ENCODE measurements around the gene KRT83.

The KRT83 gene

DNA sequence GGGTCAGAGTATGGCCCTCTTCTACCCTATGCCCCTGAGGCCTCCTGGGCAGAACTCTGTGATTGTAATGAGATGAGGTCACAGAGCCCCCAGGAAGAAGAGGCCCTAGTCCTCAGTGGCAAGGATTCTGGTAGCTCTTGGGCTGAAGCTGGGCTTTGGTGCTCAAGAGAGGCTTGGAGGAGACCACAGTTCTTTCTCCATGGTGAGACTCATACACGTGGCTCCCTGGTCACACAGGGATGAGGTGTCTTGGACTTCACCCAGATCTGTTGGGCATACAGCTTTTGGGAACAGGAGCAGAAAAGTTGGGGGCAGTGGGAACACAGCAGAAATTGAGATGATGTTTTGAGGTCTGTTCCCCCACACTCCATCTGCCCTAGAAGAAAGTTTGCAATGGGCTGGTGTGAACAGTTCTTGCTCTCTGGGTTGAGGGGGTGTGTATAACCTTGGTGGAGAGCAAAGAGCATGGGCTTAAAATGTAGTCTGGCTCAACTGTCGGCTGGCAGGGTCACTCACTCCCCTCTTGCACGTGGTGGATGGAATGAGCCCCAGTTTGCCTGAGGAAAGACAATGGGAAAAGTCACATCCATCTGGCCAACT, 46.6 kb downstream of the KRT83 start, which contains the start of gene KRT86:
Gene KRT86, plus strand, starts transcription at position 125 of the 600 bp plus-strand sequence. CDS start 27,272 bp downstream, outside the sequence.
- no peaks in the 10 kb centered on the region for H3K9me3 ChIP-seq (ENCODE audit: insufficient read depth, low read length)
- H3K4me3 ChIP-seq (ENCODE audit: insufficient read depth, low read length, poor library complexity, severe bottlenecking): no peak within 1 kb of the TSS
- H3K9me2 ChIP-seq (replicated peaks; ENCODE audit: insufficient read depth, low read length): no peaks in the 10 kb centered on the region
- no peaks in the 10 kb centered on the region for H3K36me3 ChIP-seq (ENCODE audit: low read length)
- no peak within 1 kb of the TSS for H3K9ac ChIP-seq (ENCODE audit: low read length)
- no peaks in the 10 kb centered on the region for H3K79me2 ChIP-seq (ENCODE audit: insufficient read depth, low read length)
- H4K20me1 ChIP-seq (ENCODE audit: low read depth, low read length): no peaks in the 10 kb centered on the region
- no peaks in the 10 kb centered on the region for H3K27me3 ChIP-seq (ENCODE audit: low read length)
- no peak within 1 kb of the TSS for H3K4me2 ChIP-seq (ENCODE audit: low read depth, low read length, poor library complexity, severe bottlenecking)
- H3F3A ChIP-seq (ENCODE audit: insufficient read depth): no peaks in the 10 kb centered on the region
- no peak within 1 kb of the TSS for H3K27ac ChIP-seq (ENCODE audit: low read depth, low read length)
- TF ChIP-seq, protein P1, sequence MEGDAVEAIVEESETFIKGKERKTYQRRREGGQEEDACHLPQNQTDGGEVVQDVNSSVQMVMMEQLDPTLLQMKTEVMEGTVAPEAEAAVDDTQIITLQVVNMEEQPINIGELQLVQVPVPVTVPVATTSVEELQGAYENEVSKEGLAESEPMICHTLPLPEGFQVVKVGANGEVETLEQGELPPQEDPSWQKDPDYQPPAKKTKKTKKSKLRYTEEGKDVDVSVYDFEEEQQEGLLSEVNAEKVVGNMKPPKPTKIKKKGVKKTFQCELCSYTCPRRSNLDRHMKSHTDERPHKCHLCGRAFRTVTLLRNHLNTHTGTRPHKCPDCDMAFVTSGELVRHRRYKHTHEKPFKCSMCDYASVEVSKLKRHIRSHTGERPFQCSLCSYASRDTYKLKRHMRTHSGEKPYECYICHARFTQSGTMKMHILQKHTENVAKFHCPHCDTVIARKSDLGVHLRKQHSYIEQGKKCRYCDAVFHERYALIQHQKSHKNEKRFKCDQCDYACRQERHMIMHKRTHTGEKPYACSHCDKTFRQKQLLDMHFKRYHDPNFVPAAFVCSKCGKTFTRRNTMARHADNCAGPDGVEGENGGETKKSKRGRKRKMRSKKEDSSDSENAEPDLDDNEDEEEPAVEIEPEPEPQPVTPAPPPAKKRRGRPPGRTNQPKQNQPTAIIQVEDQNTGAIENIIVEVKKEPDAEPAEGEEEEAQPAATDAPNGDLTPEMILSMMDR (IDR thresholded peaks at IDR 0.05; ENCODE audit: insufficient read depth, low read length, poor library complexity, severe bottlenecking): no peak
- TF ChIP-seq EZH2phosphoT487 (conservative IDR thresholded peaks at IDR 0.05; ENCODE audit: low read length): no peak
- no peak within 1 kb of the TSS for H2AFZ ChIP-seq (ENCODE audit: low read depth, low read length, severe bottlenecking)

DNA sequence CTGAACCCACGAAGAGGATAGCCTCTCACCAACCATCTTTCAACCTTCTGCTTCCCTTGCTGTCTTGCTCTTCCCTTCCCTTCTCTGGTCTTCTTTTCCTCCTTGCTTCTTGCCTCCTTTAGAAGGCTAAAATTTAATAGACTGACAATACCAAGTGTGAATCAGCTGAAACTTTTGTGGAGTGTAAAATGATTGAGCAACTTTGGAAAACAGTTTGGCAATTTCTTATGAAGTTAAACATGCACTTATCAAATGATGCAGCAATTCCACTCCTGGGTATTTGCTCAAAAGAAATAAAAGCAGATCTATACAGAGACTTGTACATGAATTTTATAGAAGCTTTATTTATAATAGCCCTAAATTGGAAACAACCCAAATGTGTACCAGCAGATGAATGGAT, 50.0 kb downstream of the KRT83 start:
- Histone ChIP-seq H3K4me2 (ENCODE audit: low read depth, low read length, poor library complexity, severe bottlenecking) (no peak overlapping the region), H2AFZ (ENCODE audit: low read depth, low read length, severe bottlenecking) (no peak overlapping the region), H3K79me2 (ENCODE audit: insufficient read depth, low read length) (no peaks in the 10 kb centered on the region), H3K27me3 (ENCODE audit: low read length) (no peaks in the 10 kb centered on the region), H3K9me2 (replicated peaks; ENCODE audit: insufficient read depth, low read length) (no peaks in the 10 kb centered on the region), H4K20me1 (ENCODE audit: low read depth, low read length) (no peaks in the 10 kb centered on the region), H3K27ac (ENCODE audit: low read depth, low read length) (no peak overlapping the region), H3K36me3 (ENCODE audit: low read length) (no peaks in the 10 kb centered on the region), H3K4me3 (ENCODE audit: insufficient read depth, low read length, poor library complexity, severe bottlenecking) (no peak overlapping the region), H3K9me3 (ENCODE audit: insufficient read depth, low read length) (no peaks in the 10 kb centered on the region), H3F3A (ENCODE audit: insufficient read depth) (no peaks in the 10 kb centered on the region), H3K9ac (ENCODE audit: low read length) (no peak overlapping the region)
- TF ChIP-seq, protein P1 (IDR thresholded peaks at IDR 0.05; ENCODE audit: insufficient read depth, low read length, poor library complexity, severe bottlenecking): no peak
- no peak for TF ChIP-seq EZH2phosphoT487 (conservative IDR thresholded peaks at IDR 0.05; ENCODE audit: low read length)

DNA sequence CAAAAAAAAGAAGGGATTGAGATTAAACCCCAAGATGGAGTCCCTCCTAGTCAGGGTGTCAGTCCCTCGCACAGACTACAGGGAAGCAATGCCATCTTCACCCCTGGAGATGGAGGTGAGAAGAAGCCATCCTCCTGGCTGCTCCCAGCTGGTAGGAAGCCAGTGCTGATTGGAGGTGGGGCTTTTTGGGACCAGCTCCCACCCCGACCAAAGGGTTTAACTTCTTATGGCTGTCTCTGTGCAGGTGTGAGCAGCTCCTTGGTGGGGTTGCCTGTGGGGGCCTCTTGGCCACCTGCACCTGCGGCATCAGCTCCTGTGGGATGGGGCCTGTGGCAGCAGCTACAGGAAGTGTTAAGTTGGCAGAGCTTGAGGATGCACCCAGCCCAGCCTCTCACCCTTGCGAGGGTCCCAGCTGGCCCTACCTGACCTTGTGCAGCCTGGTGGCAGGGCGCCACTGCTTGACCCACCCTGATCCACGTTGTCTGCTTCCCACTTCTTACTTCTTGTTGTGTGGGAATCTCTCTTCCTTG, 50.6 kb downstream of the KRT83 start:
- no peak overlapping the region for H3K27ac ChIP-seq (ENCODE audit: low read depth, low read length)

More for the DNA sequence above, 50.6 kb downstream of the KRT83 start:
- H3K27me3 ChIP-seq (ENCODE audit: low read length): no peaks in the 10 kb centered on the region
- H3K4me3 ChIP-seq (ENCODE audit: insufficient read depth, low read length, poor library complexity, severe bottlenecking): no peak overlapping the region
- H3K9me2 ChIP-seq (replicated peaks; ENCODE audit: insufficient read depth, low read length): no peaks in the 10 kb centered on the region
- H3K36me3 ChIP-seq (ENCODE audit: low read length): no peaks in the 10 kb centered on the region
- TF ChIP-seq, protein P1 (IDR thresholded peaks at IDR 0.05; ENCODE audit: insufficient read depth, low read length, poor library complexity, severe bottlenecking): no peak
- TF ChIP-seq EZH2phosphoT487 (conservative IDR thresholded peaks at IDR 0.05; ENCODE audit: low read length): no peak
- H3F3A ChIP-seq (ENCODE audit: insufficient read depth): no peaks in the 10 kb centered on the region
- H3K4me2 ChIP-seq (ENCODE audit: low read depth, low read length, poor library complexity, severe bottlenecking): no peak overlapping the region
- H4K20me1 ChIP-seq (ENCODE audit: low read depth, low read length): no peaks in the 10 kb centered on the region
- no peak overlapping the region for H3K9ac ChIP-seq (ENCODE audit: low read length)
- no peaks in the 10 kb centered on the region for H3K79me2 ChIP-seq (ENCODE audit: insufficient read depth, low read length)
- H3K9me3 ChIP-seq (ENCODE audit: insufficient read depth, low read length): no peaks in the 10 kb centered on the region
- H2AFZ ChIP-seq (ENCODE audit: low read depth, low read length, severe bottlenecking): no peak overlapping the region
